NB4 (cell line): ENCODE data around the gene COPS7A.

ENCODE experiments used
- MAX ChIP-seq: IDR thresholded peaks from 2 replicates; pipeline ENCODE4 v1.6.1; 2011; ENCODE audit warnings: low read depth, low read length
- MYC ChIP-seq: IDR thresholded peaks from 2 replicates; pipeline ENCODE4 v1.6.1; 2011; ENCODE audit warnings: low read depth, low read length
- POLR2A ChIP-seq: IDR thresholded peaks from 2 replicates; pipeline ENCODE4 v1.6.1; 2011; ENCODE audit warnings: mild to moderate bottlenecking; ENCODE audit not compliant: insufficient read length; ENCODE audit errors: extremely low read depth
- TF ChIP-seq, protein P1 (sequence below): IDR thresholded peaks from one replicate; pipeline ENCODE4 v1.5.1; 2012; ENCODE audit warnings: low read depth, low read length

GRCh38 chr12:6747216-6747615 lies 23.4 kb downstream of the COPS7A start:
- TF ChIP-seq, protein P1, sequence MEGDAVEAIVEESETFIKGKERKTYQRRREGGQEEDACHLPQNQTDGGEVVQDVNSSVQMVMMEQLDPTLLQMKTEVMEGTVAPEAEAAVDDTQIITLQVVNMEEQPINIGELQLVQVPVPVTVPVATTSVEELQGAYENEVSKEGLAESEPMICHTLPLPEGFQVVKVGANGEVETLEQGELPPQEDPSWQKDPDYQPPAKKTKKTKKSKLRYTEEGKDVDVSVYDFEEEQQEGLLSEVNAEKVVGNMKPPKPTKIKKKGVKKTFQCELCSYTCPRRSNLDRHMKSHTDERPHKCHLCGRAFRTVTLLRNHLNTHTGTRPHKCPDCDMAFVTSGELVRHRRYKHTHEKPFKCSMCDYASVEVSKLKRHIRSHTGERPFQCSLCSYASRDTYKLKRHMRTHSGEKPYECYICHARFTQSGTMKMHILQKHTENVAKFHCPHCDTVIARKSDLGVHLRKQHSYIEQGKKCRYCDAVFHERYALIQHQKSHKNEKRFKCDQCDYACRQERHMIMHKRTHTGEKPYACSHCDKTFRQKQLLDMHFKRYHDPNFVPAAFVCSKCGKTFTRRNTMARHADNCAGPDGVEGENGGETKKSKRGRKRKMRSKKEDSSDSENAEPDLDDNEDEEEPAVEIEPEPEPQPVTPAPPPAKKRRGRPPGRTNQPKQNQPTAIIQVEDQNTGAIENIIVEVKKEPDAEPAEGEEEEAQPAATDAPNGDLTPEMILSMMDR, result no peak
- TF ChIP-seq MAX (no peak), POLR2A (no peak), MYC (no peak)
